GM10266 (cell line): ENCODE measurements around the gene CYP4F22.
"Not testable (repeated sequence)": the region's sequence is repeated elsewhere in the genome, so short reads cannot be mapped to it uniquely, and the experiment has no call there.

ENCODE experiments used
- DNase-seq: peaks from one replicate; pipeline ENCODE4 v3.0.0; 2012; ENCODE audit errors: extremely low spot score
- CTCF ChIP-seq: IDR thresholded peaks from 2 replicates; pipeline ENCODE4 v1.5.1; 2012; ENCODE audit warnings: mild to moderate bottlenecking, low read depth; ENCODE audit not compliant: control insufficient read depth, insufficient read depth; ENCODE audit errors: missing control alignments

The CYP4F22 gene

GRCh38 chr19:15529774-15530372, 21.5 kb downstream of the CYP4F22 start:
- DNase-seq, result no peak
- no peak for TF ChIP-seq CTCF

- TF ChIP-seq CTCF, result no peak
- no peak for DNase-seq
Measured at GRCh38 chr19:15532779-15533521, 24.6 kb downstream of the CYP4F22 start.

- not testable (repeated sequence) for DNase-seq
Measured at GRCh38 chr19:15533522-15533830, 25.2 kb downstream of the CYP4F22 start.

- DNase-seq, result no peak
- TF ChIP-seq CTCF, result no peak
Measured at GRCh38 chr19:15534957-15535864, 26.9 kb downstream of the CYP4F22 start.

- no peak for DNase-seq
- TF ChIP-seq CTCF, result no peak
Measured at GRCh38 chr19:15536350-15536749, 28.0 kb downstream of the CYP4F22 start.

GRCh38 chr19:15538774-15539173, 30.4 kb downstream of the CYP4F22 start:
- DNase-seq, result no peak
- no peak for TF ChIP-seq CTCF

GRCh38 chr19:15539638-15540037, 31.3 kb downstream of the CYP4F22 start:
- no peak for TF ChIP-seq CTCF
- no peak for DNase-seq
